Measurements from ENCODE around the gene USB1.

- TF ChIP-seq CTCF (IDR thresholded peaks at IDR 0.05) (no peak), POLR2A (IDR thresholded peaks at IDR 0.05) (no peak), EP300 (IDR thresholded peaks at IDR 0.05) (no peak)
Measured at GRCh38 chr16:57993438-57993837, 7.8 kb upstream of the USB1 start.
